ENCODE measurements around the gene RPS25.

The RPS25 gene

GRCh38 chr11:119029340-119030028 lies 11.3 kb upstream of the RPS25 start:
- Histone ChIP-seq H2BK5ac (ENCODE audit: low read length) (no peak overlapping the region), H3K4me3 (ENCODE audit: low read length) (no peak overlapping the region), H3K18ac (ENCODE audit: low read length) (no peak overlapping the region), H4K5ac (ENCODE audit: low read length) (no peak overlapping the region), H2AK5ac (ENCODE audit: low read length) (no peak overlapping the region), H3K4me2 (ENCODE audit: low read length) (peak overlapping the region; percentile 65), H4K8ac (ENCODE audit: low read depth, low read length) (no peak overlapping the region), H3K27ac (ENCODE audit: low read depth, low read length) (no peak overlapping the region), H3K23ac (ENCODE audit: low read length) (no peak overlapping the region), H3K79me1 (ENCODE audit: low read length) (peaks cover 11% of the 10 kb centered on the region), H3K4ac (ENCODE audit: low read depth, low read length) (no peak overlapping the region), H2BK120ac (ENCODE audit: low read depth, low read length) (no peak overlapping the region), H3K79me2 (ENCODE audit: control insufficient read depth, insufficient read depth, low read length) (no peaks in the 10 kb centered on the region), H3K27me3 (ENCODE audit: insufficient read depth, low read length, poor library complexity) (no peaks in the 10 kb centered on the region), H2BK15ac (replicated peaks; ENCODE audit: low read depth) (no peak overlapping the region), H3K56ac (ENCODE audit: low read length) (peak overlapping the region; percentile 94), H3K9ac (ENCODE audit: low read length) (peak overlapping the region; percentile 83), H3K36me3 (ENCODE audit: control insufficient read depth, insufficient read depth, low read length) (peaks cover 2% of the 10 kb centered on the region), H3K4me1 (ENCODE audit: control insufficient read depth, low read depth, low read length) (peaks cover 11% of the 10 kb centered on the region)
- peak; percentile 35 for DNase-seq
- no CpG with 5 or more reads among the region's 10 CpGs for whole genome bisulfite sequencing (ENCODE audit: extremely low coverage, insufficient coverage, low lambda C conversion rate)

GRCh38 chr11:119029069-119029339 lies 10.9 kb upstream of the RPS25 start:
- no peak overlapping the region for H3K4ac ChIP-seq (ENCODE audit: low read depth, low read length)
- H4K8ac ChIP-seq (ENCODE audit: low read depth, low read length): no peak overlapping the region
- no peak overlapping the region for H2AK5ac ChIP-seq (ENCODE audit: low read length)
- H3K4me2 ChIP-seq (ENCODE audit: low read length): no peak overlapping the region
- H3K79me2 ChIP-seq (ENCODE audit: control insufficient read depth, insufficient read depth, low read length): no peaks in the 10 kb centered on the region
- H3K27ac ChIP-seq (ENCODE audit: low read depth, low read length): no peak overlapping the region
- peaks cover 11% of the 10 kb centered on the region for H3K4me1 ChIP-seq (ENCODE audit: control insufficient read depth, low read depth, low read length)
- peak overlapping the region; percentile 26 for H3K56ac ChIP-seq (ENCODE audit: low read length)
- no peak overlapping the region for H3K18ac ChIP-seq (ENCODE audit: low read length)
- peaks cover 11% of the 10 kb centered on the region for H3K79me1 ChIP-seq (ENCODE audit: low read length)
- H2BK5ac ChIP-seq (ENCODE audit: low read length): no peak overlapping the region
- no peak overlapping the region for H4K5ac ChIP-seq (ENCODE audit: low read length)
- no peak overlapping the region for H3K4me3 ChIP-seq (ENCODE audit: low read length)
- peaks cover 2% of the 10 kb centered on the region for H3K36me3 ChIP-seq (ENCODE audit: control insufficient read depth, insufficient read depth, low read length)
- H2BK120ac ChIP-seq (ENCODE audit: low read depth, low read length): no peak overlapping the region
- H3K9ac ChIP-seq (ENCODE audit: low read length): peak overlapping the region; percentile 83
- no peaks in the 10 kb centered on the region for H3K27me3 ChIP-seq (ENCODE audit: insufficient read depth, low read length, poor library complexity)
- no peak overlapping the region for H2BK15ac ChIP-seq (replicated peaks; ENCODE audit: low read depth)
- DNase-seq: no peak
- H3K23ac ChIP-seq (ENCODE audit: low read length): no peak overlapping the region
- WGBS (ENCODE audit: extremely low coverage, insufficient coverage, low lambda C conversion rate): no CpG with 5 or more reads among the region's 1 CpG

GRCh38 chr11:119028346-119029068 lies 10.4 kb upstream of the RPS25 start:
- H3K4ac ChIP-seq (ENCODE audit: low read depth, low read length): no peak overlapping the region
- H3K56ac ChIP-seq (ENCODE audit: low read length): peak overlapping the region; percentile 26
- no peak overlapping the region for H2AK5ac ChIP-seq (ENCODE audit: low read length)
- H3K27ac ChIP-seq (ENCODE audit: low read depth, low read length): no peak overlapping the region
- no peak overlapping the region for H3K4me3 ChIP-seq (ENCODE audit: low read length)
- no peak overlapping the region for H2BK120ac ChIP-seq (ENCODE audit: low read depth, low read length)
- no peak overlapping the region for H4K8ac ChIP-seq (ENCODE audit: low read depth, low read length)
- no peak overlapping the region for H2BK15ac ChIP-seq (replicated peaks; ENCODE audit: low read depth)
- no peaks in the 10 kb centered on the region for H3K27me3 ChIP-seq (ENCODE audit: insufficient read depth, low read length, poor library complexity)
- no CpG with 5 or more reads among the region's 9 CpGs for WGBS (ENCODE audit: extremely low coverage, insufficient coverage, low lambda C conversion rate)
- no peak overlapping the region for H3K23ac ChIP-seq (ENCODE audit: low read length)
- H3K9ac ChIP-seq (ENCODE audit: low read length): peak overlapping the region; percentile 83
- no peak overlapping the region for H3K18ac ChIP-seq (ENCODE audit: low read length)
- peaks cover 11% of the 10 kb centered on the region for H3K79me1 ChIP-seq (ENCODE audit: low read length)
- H3K79me2 ChIP-seq (ENCODE audit: control insufficient read depth, insufficient read depth, low read length): no peaks in the 10 kb centered on the region
- no peak overlapping the region for H3K4me2 ChIP-seq (ENCODE audit: low read length)
- peak; percentile 67 for DNase-seq
- H3K36me3 ChIP-seq (ENCODE audit: control insufficient read depth, insufficient read depth, low read length): peaks cover 2% of the 10 kb centered on the region
- H3K4me1 ChIP-seq (ENCODE audit: control insufficient read depth, low read depth, low read length): peaks cover 13% of the 10 kb centered on the region
- H4K5ac ChIP-seq (ENCODE audit: low read length): no peak overlapping the region
- H2BK5ac ChIP-seq (ENCODE audit: low read length): no peak overlapping the region

GRCh38 chr11:119027561-119028345 lies 9.6 kb upstream of the RPS25 start:
- Histone ChIP-seq H3K56ac (ENCODE audit: low read length) (peak overlapping the region; percentile 22), H3K27ac (ENCODE audit: low read depth, low read length) (no peak overlapping the region), H4K8ac (ENCODE audit: low read depth, low read length) (no peak overlapping the region), H4K5ac (ENCODE audit: low read length) (no peak overlapping the region), H3K4me3 (ENCODE audit: low read length) (no peak overlapping the region), H3K23ac (ENCODE audit: low read length) (no peak overlapping the region), H3K18ac (ENCODE audit: low read length) (no peak overlapping the region), H2AK5ac (ENCODE audit: low read length) (no peak overlapping the region), H3K4ac (ENCODE audit: low read depth, low read length) (no peak overlapping the region), H3K79me2 (ENCODE audit: control insufficient read depth, insufficient read depth, low read length) (peaks cover 1% of the 10 kb centered on the region), H3K4me1 (ENCODE audit: control insufficient read depth, low read depth, low read length) (peaks cover 15% of the 10 kb centered on the region), H3K79me1 (ENCODE audit: low read length) (peaks cover 11% of the 10 kb centered on the region), H2BK5ac (ENCODE audit: low read length) (no peak overlapping the region), H2BK15ac (replicated peaks; ENCODE audit: low read depth) (no peak overlapping the region), H3K9ac (ENCODE audit: low read length) (no peak overlapping the region), H3K36me3 (ENCODE audit: control insufficient read depth, insufficient read depth, low read length) (peaks cover 2% of the 10 kb centered on the region), H3K27me3 (ENCODE audit: insufficient read depth, low read length, poor library complexity) (no peaks in the 10 kb centered on the region), H2BK120ac (ENCODE audit: low read depth, low read length) (no peak overlapping the region), H3K4me2 (ENCODE audit: low read length) (no peak overlapping the region)
- no CpG with 5 or more reads among the region's 9 CpGs for WGBS (ENCODE audit: extremely low coverage, insufficient coverage, low lambda C conversion rate)
- DNase-seq: no peak

- peaks cover 15% of the 10 kb centered on the region for H3K4me1 ChIP-seq (ENCODE audit: control insufficient read depth, low read depth, low read length)
- H3K27ac ChIP-seq (ENCODE audit: low read depth, low read length): no peak overlapping the region
- no peak overlapping the region for H3K4me2 ChIP-seq (ENCODE audit: low read length)
- H2AK5ac ChIP-seq (ENCODE audit: low read length): no peak overlapping the region
- H3K56ac ChIP-seq (ENCODE audit: low read length): no peak overlapping the region
- no peak overlapping the region for H3K23ac ChIP-seq (ENCODE audit: low read length)
- H3K9ac ChIP-seq (ENCODE audit: low read length): no peak overlapping the region
- no peak overlapping the region for H2BK5ac ChIP-seq (ENCODE audit: low read length)
- no peak for DNase-seq
- peaks cover 2% of the 10 kb centered on the region for H3K36me3 ChIP-seq (ENCODE audit: control insufficient read depth, insufficient read depth, low read length)
- H3K79me1 ChIP-seq (ENCODE audit: low read length): peaks cover 11% of the 10 kb centered on the region
- no CpG with 5 or more reads among the region's 2 CpGs for WGBS (ENCODE audit: extremely low coverage, insufficient coverage, low lambda C conversion rate)
- no peak overlapping the region for H4K8ac ChIP-seq (ENCODE audit: low read depth, low read length)
- no peaks in the 10 kb centered on the region for H3K27me3 ChIP-seq (ENCODE audit: insufficient read depth, low read length, poor library complexity)
- H3K4me3 ChIP-seq (ENCODE audit: low read length): no peak overlapping the region
- H2BK15ac ChIP-seq (replicated peaks; ENCODE audit: low read depth): no peak overlapping the region
- no peak overlapping the region for H2BK120ac ChIP-seq (ENCODE audit: low read depth, low read length)
- no peak overlapping the region for H4K5ac ChIP-seq (ENCODE audit: low read length)
- H3K4ac ChIP-seq (ENCODE audit: low read depth, low read length): no peak overlapping the region
- H3K18ac ChIP-seq (ENCODE audit: low read length): no peak overlapping the region
- peaks cover 1% of the 10 kb centered on the region for H3K79me2 ChIP-seq (ENCODE audit: control insufficient read depth, insufficient read depth, low read length)
Observed at GRCh38 chr11:119026970-119027369, 8.8 kb upstream of the RPS25 start.
